GM12865 (cell line): ENCODE measurements around the gene HS3ST2.
"Not testable (repeated sequence)": the region's sequence is repeated elsewhere in the genome, so short reads cannot be mapped to it uniquely, and the experiment has no call there.

ENCODE experiments used
- DNase-seq: peaks from one replicate; pipeline ENCODE4 v3.0.0; 2010; ENCODE audit warnings: low read depth
- H3K4me3 ChIP-seq: 2 replicates; pipeline ENCODE4 v1.5.1; 2011; ENCODE audit warnings: mild to moderate bottlenecking, low read depth, low read length, control low read depth
- CTCF ChIP-seq: IDR thresholded peaks from 2 replicates; pipeline ENCODE4 v1.5.1; 2011; ENCODE audit warnings: low read length, control low read depth, low read depth, inconsistent platforms; ENCODE audit not compliant: insufficient read depth; ENCODE audit errors: missing control alignments

HS3ST2 gene

GRCh38 chr16:22810226-22810625 lies 3.7 kb upstream of the HS3ST2 start:
- no peak overlapping the region for H3K4me3 ChIP-seq
- TF ChIP-seq CTCF = no peak

GRCh38 chr16:22813223-22813947 lies 577 bp upstream of the HS3ST2 start:
- DNase-seq = peak; percentile 12
- peak; percentile 27 for TF ChIP-seq CTCF
- H3K4me3 ChIP-seq = no peak overlapping the region

More at GRCh38 chr16:22810226-22810625, 3.7 kb upstream of the HS3ST2 start:
- no peak for DNase-seq

GRCh38 chr16:22814711-22815105 lies 746 bp downstream of the HS3ST2 start:
- TF ChIP-seq CTCF = no peak
- DNase-seq = no peak
- H3K4me3 ChIP-seq = no peak overlapping the region

GRCh38 chr16:22815863-22816262 lies 1.9 kb downstream of the HS3ST2 start:
- H3K4me3 ChIP-seq = no peak overlapping the region
- TF ChIP-seq CTCF = no peak
- DNase-seq = no peak

- no peak for TF ChIP-seq CTCF
- no peak for DNase-seq
- H3K4me3 ChIP-seq = no peak overlapping the region
These were observed 2.5 kb downstream of the HS3ST2 start for GRCh38 chr16:22816475-22816874.

GRCh38 chr16:22818736-22819135 lies 4.8 kb downstream of the HS3ST2 start:
- DNase-seq, H3K4me3 ChIP-seq: not testable (repeated sequence)

- TF ChIP-seq CTCF = no peak
- H3K4me3 ChIP-seq = no peak overlapping the region
- no peak for DNase-seq
These were observed 24.7 kb downstream of the HS3ST2 start for GRCh38 chr16:22838681-22839080.

- not testable (repeated sequence) for H3K4me3 ChIP-seq, DNase-seq
These were observed 28.1 kb downstream of the HS3ST2 start for GRCh38 chr16:22842031-22842430.
